ENCODE data around the gene GLT1D1.

DNA sequence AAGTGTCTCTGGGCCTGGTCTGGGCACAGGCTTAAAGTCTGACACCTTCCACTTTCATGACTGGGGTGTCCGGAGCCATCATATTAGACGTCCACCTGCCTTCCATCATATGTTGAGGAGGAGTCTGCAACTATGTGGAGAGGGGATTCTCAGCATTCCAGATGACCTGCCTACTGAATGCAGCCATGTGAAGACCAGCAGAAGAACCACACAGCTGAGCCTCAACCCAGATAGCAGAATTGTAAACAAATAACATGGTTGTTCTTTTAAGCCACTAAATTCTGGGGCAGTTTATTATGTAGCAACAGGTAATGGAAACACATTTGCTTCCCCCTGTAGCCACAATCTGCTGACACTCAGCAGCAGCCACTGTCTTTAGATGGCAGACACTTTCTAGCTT lies 25.6 kb upstream of the GLT1D1 start:
- TF ChIP-seq, protein P1, sequence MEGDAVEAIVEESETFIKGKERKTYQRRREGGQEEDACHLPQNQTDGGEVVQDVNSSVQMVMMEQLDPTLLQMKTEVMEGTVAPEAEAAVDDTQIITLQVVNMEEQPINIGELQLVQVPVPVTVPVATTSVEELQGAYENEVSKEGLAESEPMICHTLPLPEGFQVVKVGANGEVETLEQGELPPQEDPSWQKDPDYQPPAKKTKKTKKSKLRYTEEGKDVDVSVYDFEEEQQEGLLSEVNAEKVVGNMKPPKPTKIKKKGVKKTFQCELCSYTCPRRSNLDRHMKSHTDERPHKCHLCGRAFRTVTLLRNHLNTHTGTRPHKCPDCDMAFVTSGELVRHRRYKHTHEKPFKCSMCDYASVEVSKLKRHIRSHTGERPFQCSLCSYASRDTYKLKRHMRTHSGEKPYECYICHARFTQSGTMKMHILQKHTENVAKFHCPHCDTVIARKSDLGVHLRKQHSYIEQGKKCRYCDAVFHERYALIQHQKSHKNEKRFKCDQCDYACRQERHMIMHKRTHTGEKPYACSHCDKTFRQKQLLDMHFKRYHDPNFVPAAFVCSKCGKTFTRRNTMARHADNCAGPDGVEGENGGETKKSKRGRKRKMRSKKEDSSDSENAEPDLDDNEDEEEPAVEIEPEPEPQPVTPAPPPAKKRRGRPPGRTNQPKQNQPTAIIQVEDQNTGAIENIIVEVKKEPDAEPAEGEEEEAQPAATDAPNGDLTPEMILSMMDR (IDR thresholded peaks at IDR 0.05), result no peak
- no peak for TF ChIP-seq POLR2A (IDR thresholded peaks at IDR 0.05)

Data from uterus (tissue), 2 donors.